H1 (cell line): ENCODE results near the gene COX7A2. TPM values are rescaled to one million over a fixed set of nuclear protein-coding genes. Genes with fewer than 3 reads are reported as not detected.

Experiments used
- CTCF ChIA-PET: fragments of 300-600 bp; sonication (Branson Sonifier 250); formaldehyde crosslinking; loops from one replicate; lab custom pipeline; 2021; ENCODE audit not compliant: partially characterized antibody; lab: Charles Lee
- POLR2A ChIA-PET: fragments of 300-600 bp; sonication (Branson Sonifier 250); formaldehyde crosslinking; loops from one replicate; lab custom pipeline; 2021; ENCODE audit warnings: inconsistent platforms; ENCODE audit not compliant: partially characterized antibody; lab: Charles Lee
- DNase-seq, 2 experiments: peaks; one replicate each; pipeline versions ENCODE4 v3.0.0 to v3.0.0-alpha.2; 2010 to 2022; ENCODE audit warnings: low spot score in 2 of 2, low read depth in 1 of 2, mixed read lengths in 1 of 2
- FAIRE-seq: peaks from 2 replicates; lab custom pipeline; 2011; peaks lifted over from hg19 to GRCh38; lab: Jason Lieb, UNC
- H2AFZ ChIP-seq: 2 replicates; pipeline ENCODE4 v1.8.1; 2012; ENCODE audit warnings: low read length, inconsistent platforms
- H2AK5ac ChIP-seq: 2 replicates; pipeline ENCODE4 v1.6.1; 2013; ENCODE audit warnings: low read depth, low read length
- H2BK120ac ChIP-seq: replicated peaks from 2 replicates; pipeline ENCODE3; 2013; ENCODE audit warnings: low read depth, low read length, inconsistent platforms
- H2BK12ac ChIP-seq: 2 replicates; pipeline ENCODE4 v1.6.1; 2013; ENCODE audit warnings: low read depth, low read length
- H2BK15ac ChIP-seq: 2 replicates; pipeline ENCODE4 v1.6.1; 2013; ENCODE audit warnings: low read length
- H2BK20ac ChIP-seq: 2 replicates; pipeline ENCODE4 v1.6.1; 2013; ENCODE audit warnings: low read length
- H2BK5ac ChIP-seq: 2 replicates; pipeline ENCODE4 v1.6.1; 2013; ENCODE audit warnings: low read depth, low read length
- H3K14ac ChIP-seq: 2 replicates; pipeline ENCODE4 v1.6.1; 2013; ENCODE audit warnings: inconsistent platforms; ENCODE audit not compliant: insufficient read length
- H3K18ac ChIP-seq: 2 replicates; pipeline ENCODE4 v1.6.1; 2013; ENCODE audit warnings: low read length; ENCODE audit errors: extremely low read depth
- H3K23ac ChIP-seq: 2 replicates; pipeline ENCODE4 v1.6.1; 2013; ENCODE audit warnings: inconsistent platforms; ENCODE audit not compliant: insufficient read length
- H3K23me2 ChIP-seq: 2 replicates; pipeline ENCODE4 v1.6.1; 2013; ENCODE audit warnings: low read depth, low read length
- H3K27ac ChIP-seq: 2 replicates; pipeline ENCODE4 v1.6.1; 2011; ENCODE audit warnings: low read depth, low read length, inconsistent platforms
- H3K27me3 ChIP-seq, 4 experiments: replicated peaks in 1 of 4; 1 replicate in 1 of 4; 2 replicates in 3 of 4; pipeline versions ENCODE4 v1.6.1 to v1.8.1; 2011 to 2013; ENCODE audit warnings: low read length in 3 of 4, mild to moderate bottlenecking in 3 of 4, inconsistent platforms in 2 of 4, mixed read lengths in 2 of 4, moderate library complexity in 1 of 4; ENCODE audit not compliant: control insufficient read depth in 3 of 4, insufficient read depth in 3 of 4; ENCODE audit errors: extremely low read depth in 1 of 4
- H3K36me3 ChIP-seq, 4 experiments: 2 replicates each; pipeline versions ENCODE4 v1.6.1 to v1.8.1; 2011 to 2013; ENCODE audit warnings: mild to moderate bottlenecking in 4 of 4, low read length in 3 of 4, moderate library complexity in 2 of 4, control low read depth in 1 of 4, inconsistent platforms in 1 of 4; ENCODE audit not compliant: insufficient read depth in 4 of 4, control insufficient read depth in 2 of 4
- H3K4ac ChIP-seq: replicated peaks from 2 replicates; pipeline ENCODE3; 2013; ENCODE audit warnings: low read length, low read depth, mixed read lengths, inconsistent platforms; ENCODE audit not compliant: insufficient read length
- H3K4me1 ChIP-seq, 4 experiments: replicated peaks in 1 of 4; 1 replicate in 1 of 4; 2 replicates in 3 of 4; pipeline versions ENCODE4 v1.6.1 to v1.8.1; 2011 to 2013; ENCODE audit warnings: low read length in 3 of 4, inconsistent platforms in 2 of 4, mixed read lengths in 1 of 4; ENCODE audit not compliant: insufficient read depth in 4 of 4, control insufficient read depth in 3 of 4
- H3K4me2 ChIP-seq, 2 experiments: 2 replicates each; pipeline versions ENCODE4 v1.6.1 to v1.8.1; 2011 to 2013; ENCODE audit warnings: low read depth in 2 of 2, low read length in 2 of 2, control low read depth in 1 of 2, inconsistent platforms in 1 of 2, mild to moderate bottlenecking in 1 of 2; ENCODE audit not compliant: insufficient read depth in 1 of 2
- H3K4me3 ChIP-seq, 4 experiments: fragments of 200-600, 300-600 bp in 1 of 4; sonication (generic), shearing (Covaris generic), sonication (Bioruptor Twin) in 1 of 4; 2 replicates each; pipeline versions ENCODE4 v1.5.1 to v1.8.1; 2011 to 2016; ENCODE audit warnings: low read length in 4 of 4, low read depth in 3 of 4, control low read depth in 2 of 4, inconsistent platforms in 2 of 4, mild to moderate bottlenecking in 2 of 4, mixed read lengths in 1 of 4, moderate library complexity in 1 of 4; ENCODE audit not compliant: insufficient read depth in 2 of 4; ENCODE audit errors: extremely low read depth in 1 of 4
- H3K56ac ChIP-seq: replicated peaks from 2 replicates; pipeline ENCODE3; 2013; ENCODE audit warnings: low read depth, mild to moderate bottlenecking, mixed read lengths, low read length, inconsistent platforms; ENCODE audit not compliant: insufficient read length
- H3K79me1 ChIP-seq: 2 replicates; pipeline ENCODE4 v1.6.1; 2013; ENCODE audit warnings: low read depth, low read length, control low read depth
- H3K79me2 ChIP-seq, 2 experiments: 2 replicates each; pipeline versions ENCODE4 v1.6.1 to v1.8.1; 2012 to 2013; ENCODE audit warnings: low read length in 2 of 2, mild to moderate bottlenecking in 2 of 2, inconsistent platforms in 1 of 2; ENCODE audit not compliant: insufficient read depth in 2 of 2, control insufficient read depth in 1 of 2
- H3K9ac ChIP-seq, 4 experiments: replicated peaks in 1 of 4; 1 replicate in 1 of 4; 2 replicates in 3 of 4; pipeline versions ENCODE4 v1.6.1 to v1.8.1; 2011 to 2013; ENCODE audit warnings: low read depth in 3 of 4, low read length in 3 of 4, control low read depth in 2 of 4, mild to moderate bottlenecking in 2 of 4, moderate library complexity in 2 of 4, inconsistent platforms in 1 of 4; ENCODE audit errors: extremely low read depth in 1 of 4
- H3K9me3 ChIP-seq, 2 experiments: 2 replicates each; pipeline versions ENCODE4 v1.6.1 to v1.8.1; 2012 to 2013; ENCODE audit warnings: mild to moderate bottlenecking in 2 of 2, moderate library complexity in 2 of 2, control low read depth in 1 of 2, inconsistent platforms in 1 of 2, low read depth in 1 of 2, low read length in 1 of 2, mixed read lengths in 1 of 2; ENCODE audit not compliant: insufficient read depth in 2 of 2
- H4K20me1 ChIP-seq, 2 experiments: replicated peaks in 1 of 2; 2 replicates each; pipeline versions ENCODE3 to v1.8.1; 2011 to 2013; ENCODE audit warnings: inconsistent platforms in 2 of 2, low read length in 2 of 2, mild to moderate bottlenecking in 1 of 2; ENCODE audit not compliant: insufficient read depth in 2 of 2, control insufficient read depth in 1 of 2
- H4K5ac ChIP-seq: 2 replicates; pipeline ENCODE4 v1.6.1; 2013; ENCODE audit warnings: low read length, low read depth, mixed read lengths, inconsistent platforms; ENCODE audit not compliant: insufficient read length
- H4K8ac ChIP-seq: 2 replicates; pipeline ENCODE4 v1.8.0; 2013; ENCODE audit warnings: mild to moderate bottlenecking, moderate library complexity, low read length, inconsistent platforms; ENCODE audit not compliant: insufficient read depth; ENCODE audit errors: extremely low read depth
- H4K91ac ChIP-seq: replicated peaks from 2 replicates; pipeline ENCODE3; 2013; ENCODE audit warnings: low read length, mixed read lengths, inconsistent platforms; ENCODE audit not compliant: insufficient read length
- ASH2L ChIP-seq: fragments of 200-600, 300-600 bp; sonication (generic); IDR thresholded peaks from one replicate; pipeline ENCODE4 v1.7.1; 2017; ENCODE audit warnings: low read length
- NANOG ChIP-seq: IDR thresholded peaks from 2 replicates; pipeline ENCODE4 v1.6.1; 2011; ENCODE audit warnings: low read length, low read depth, mild to moderate bottlenecking, inconsistent platforms; ENCODE audit not compliant: insufficient read depth, poor library complexity, severe bottlenecking
- SRF ChIP-seq: IDR thresholded peaks from 2 replicates; pipeline ENCODE4 v1.6.1; 2011; ENCODE audit warnings: mild to moderate bottlenecking, low read depth, low read length, moderate library complexity
- whole genome bisulfite sequencing, 2 experiments: shearing (Covaris generic) in 1 of 2; methylation state at CpG; one replicate each; pipeline versions ENCODE4 v1.1.6 to v1.1.7; 2013 to 2015; ENCODE audit warnings: low lambda C conversion rate in 2 of 2, mixed read lengths in 2 of 2, inconsistent platforms in 1 of 2, low coverage in 1 of 2, missing lambda C conversion rate in 1 of 2; ENCODE audit not compliant: insufficient replicate concordance in 2 of 2, insufficient coverage in 1 of 2, insufficient read length in 1 of 2; ENCODE audit errors: extremely low coverage in 1 of 2, missing lambda C conversion rate in 1 of 2; 5-methylcytosine and 5-hydroxymethylcytosine counted together
- polyA plus RNA-seq, 7 experiments: library from polyadenylated mRNA; depleted of rRNA in 3 of 7; stranded (reverse) in 5 of 7; unstranded in 2 of 7; fragments of >200 nt in 5 of 7; fragments of 200-250 nt in 2 of 7; gene quantifications; 1 replicate in 5 of 7; 2 replicates in 1 of 7; 4 replicates in 1 of 7; pipeline versions ENCODE4 v1.2.1 to v1.2.3, GENCODE V29; 2011 to 2013; ENCODE audit warnings: missing spikeins in 2 of 7, mixed read lengths in 2 of 7
- total RNA-seq: library from RNA; stranded (reverse); fragmentation: NEBNext Ultra II Directional; extraction: Animal tissue kit (Norgen Biotek cat#: 25700); gene quantifications from 2 replicates; pipeline ENCODE4 v1.2.1, GENCODE V29; 2021
- TF ChIP-seq, protein P1 (sequence below), 3 experiments: IDR thresholded peaks; 1 replicate in 2 of 3; 2 replicates in 1 of 3; pipeline versions ENCODE4 v1.5.1 to v1.6.1; 2011; ENCODE audit warnings: low read length in 3 of 3, mild to moderate bottlenecking in 3 of 3, inconsistent platforms in 2 of 3, low read depth in 1 of 3, moderate library complexity in 1 of 3; ENCODE audit not compliant: insufficient read depth in 1 of 3; ENCODE audit errors: control extremely low read depth in 1 of 3

COX7A2 gene
- total and polyA plus RNA-seq, 2 of the 8 experiments (the other 6 are each of a cell fraction or from before 2014, with no cell fraction given) = 262 to 468 TPM

DNA sequence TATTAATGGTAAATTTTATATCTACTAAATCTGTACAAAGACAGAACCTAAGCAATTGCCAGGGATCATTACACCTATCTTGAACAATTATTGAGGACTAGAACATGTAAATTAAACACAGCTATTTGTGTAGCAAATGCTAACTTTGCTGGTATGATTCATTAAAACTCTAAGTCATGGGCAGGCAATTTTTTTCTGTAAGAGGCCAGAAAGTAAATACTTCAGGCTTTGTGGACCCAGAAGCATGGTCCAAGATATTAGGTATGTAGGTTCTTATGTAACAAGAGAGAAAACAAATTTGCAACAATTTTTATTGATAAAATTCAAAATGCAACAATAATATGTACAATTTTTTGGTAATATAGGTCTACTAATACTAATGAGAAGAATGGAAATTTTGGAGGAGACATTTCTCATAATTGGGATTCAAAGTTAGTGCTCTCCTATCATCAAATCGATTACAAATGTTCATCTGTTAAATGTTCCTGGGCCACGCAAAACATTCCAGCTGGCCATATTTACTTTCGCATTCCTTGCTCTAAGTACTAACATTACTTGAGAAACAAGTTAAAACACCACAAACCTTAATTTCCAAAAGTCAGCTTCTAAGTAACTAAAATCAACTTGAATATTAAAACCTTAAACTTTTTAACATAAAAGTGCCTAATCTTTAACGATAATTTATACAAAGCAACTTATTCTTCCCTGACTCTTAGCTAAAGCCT, 36.7 kb upstream of the COX7A2 start:
- Histone ChIP-seq H3K18ac (no peak overlapping the region), H3K4me2 (peak overlapping the region; percentile 22 to 92; a peak in 2 of 4 replicates), H3K4me3 (peak overlapping the region in 1 of 4 experiments; percentile 99; a peak in 2 of 8 replicates), H3K4ac (no peak overlapping the region), H2AFZ (no peak overlapping the region), H4K5ac (peak overlapping the region; percentile 74), H3K56ac (no peak overlapping the region), H2BK15ac (no peak overlapping the region), H2BK12ac (no peak overlapping the region), H4K20me1 (peaks cover 2 to 4% of the 10 kb centered on the region in 2 experiments), H3K79me1 (peaks cover 3% of the 10 kb centered on the region; the same call in 1 of the 2 replicates), H3K14ac (no peak overlapping the region), H3K23me2 (no peaks in the 10 kb centered on the region), H4K8ac (no peak overlapping the region), H4K91ac (no peak overlapping the region), H3K23ac (no peak overlapping the region), H2BK120ac (no peak overlapping the region), H3K36me3 (no peaks in the 10 kb centered on the region; a peak in 1 of 8 replicates), H3K79me2 (peaks cover 31 to 91% of the 10 kb centered on the region in 2 experiments)
- no peak for DNase-seq
- WGBS, 2 experiments = 85% methylated on average over 4 of the region's 4 CpGs; no CpG with 5 or more reads in 1 of the 2 experiments
- ChIA-PET POLR2A (interaction anchor here (1.1 to 2.1 kb wide), 2 partner anchors 10 to 239 kb away, joined by 3 to 7 read pairs; no protein-coding TSS in a partner anchor), CTCF (interaction anchor here (8.7 kb wide), 1 partner anchor 13 kb away, joined by 66 read pairs; no protein-coding TSS in a partner anchor)
- TF ChIP-seq, protein P1, sequence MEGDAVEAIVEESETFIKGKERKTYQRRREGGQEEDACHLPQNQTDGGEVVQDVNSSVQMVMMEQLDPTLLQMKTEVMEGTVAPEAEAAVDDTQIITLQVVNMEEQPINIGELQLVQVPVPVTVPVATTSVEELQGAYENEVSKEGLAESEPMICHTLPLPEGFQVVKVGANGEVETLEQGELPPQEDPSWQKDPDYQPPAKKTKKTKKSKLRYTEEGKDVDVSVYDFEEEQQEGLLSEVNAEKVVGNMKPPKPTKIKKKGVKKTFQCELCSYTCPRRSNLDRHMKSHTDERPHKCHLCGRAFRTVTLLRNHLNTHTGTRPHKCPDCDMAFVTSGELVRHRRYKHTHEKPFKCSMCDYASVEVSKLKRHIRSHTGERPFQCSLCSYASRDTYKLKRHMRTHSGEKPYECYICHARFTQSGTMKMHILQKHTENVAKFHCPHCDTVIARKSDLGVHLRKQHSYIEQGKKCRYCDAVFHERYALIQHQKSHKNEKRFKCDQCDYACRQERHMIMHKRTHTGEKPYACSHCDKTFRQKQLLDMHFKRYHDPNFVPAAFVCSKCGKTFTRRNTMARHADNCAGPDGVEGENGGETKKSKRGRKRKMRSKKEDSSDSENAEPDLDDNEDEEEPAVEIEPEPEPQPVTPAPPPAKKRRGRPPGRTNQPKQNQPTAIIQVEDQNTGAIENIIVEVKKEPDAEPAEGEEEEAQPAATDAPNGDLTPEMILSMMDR (IDR thresholded peaks at IDR 0.05; ENCODE audit: control extremely low read depth in 1 of 3, insufficient read depth in 1 of 3, low read depth in 1 of 3, low read length in 3 of 3) = no peak
- no peak for TF ChIP-seq ASH2L
- TF ChIP-seq NANOG = no peak
- no peak for TF ChIP-seq SRF
- TF ChIP-seq, all 59 proteins: peak for 0
- H3K9ac ChIP-seq = no peak overlapping the region
- peaks cover 0 to 17% (median 8%) of the 10 kb centered on the region in 4 experiments; a peak in 3 of 7 replicates for H3K4me1 ChIP-seq
- H3K9me3 ChIP-seq = no peaks in the 10 kb centered on the region
- no peak for FAIRE-seq
- no peak overlapping the region for H3K27ac ChIP-seq
- H2AK5ac ChIP-seq = no peak overlapping the region
- H2BK20ac ChIP-seq = no peak overlapping the region
- H3K27me3 ChIP-seq = no peaks in the 10 kb centered on the region
- no peak overlapping the region for H2BK5ac ChIP-seq
